Retina (tissue), 1 donor: ENCODE measurements around the gene STX11.

Experiments
- DNase-seq: peaks from one replicate; pipeline ENCODE4 v3.0.0-alpha.2; 2016

STX11 gene

GRCh38 chr6:144216668-144217218, 66.4 kb downstream of the STX11 start:
- DNase-seq: no peak

GRCh38 chr6:144217264-144217663, 66.9 kb downstream of the STX11 start:
- DNase-seq: peak; percentile 17

- no peak for DNase-seq
Measured at GRCh38 chr6:144217797-144218196, 67.5 kb downstream of the STX11 start.

GRCh38 chr6:144219056-144219685, 68.9 kb downstream of the STX11 start:
- peak; percentile 14 for DNase-seq

- DNase-seq: no peak
Measured at GRCh38 chr6:144220031-144220790, 69.9 kb downstream of the STX11 start.

GRCh38 chr6:144223686-144224085, 73.4 kb downstream of the STX11 start:
- no peak for DNase-seq

GRCh38 chr6:144231721-144232120, 81.4 kb downstream of the STX11 start:
- DNase-seq: no peak

GRCh38 chr6:144232176-144232831, 82.0 kb downstream of the STX11 start:
- DNase-seq: no peak

- DNase-seq: no peak
Measured at GRCh38 chr6:144232832-144233230, 82.5 kb downstream of the STX11 start.

GRCh38 chr6:144234399-144234798, 84.1 kb downstream of the STX11 start:
- DNase-seq: no peak

- no peak for DNase-seq
Measured at GRCh38 chr6:144234935-144235334, 84.6 kb downstream of the STX11 start.
